PC-3 (cell line): Measurements from ENCODE around the gene GATA2. TPM values are rescaled to one million over a fixed set of nuclear protein-coding genes. Genes with fewer than 3 reads are reported as not detected.

Source experiments
- ATAC-seq: fragments of 200-7000 bp; cut with Tn5 transposase; 2 replicates; pipeline ENCODE4 v1.9.1; 2020; ENCODE audit warnings: mild to moderate bottlenecking, moderate library complexity
- BruUV-seq: library from RNA; stranded (reverse); fragments of 400-500 nt; replicated peaks from 2 replicates; lab custom pipeline; 2021; lab: Mats Ljungman, UMichigan
- CTCF ChIA-PET: fragments of 300-600 bp; sonication (Branson Sonifier 250); formaldehyde crosslinking; loops from one replicate; lab custom pipeline; 2022; ENCODE audit warnings: antibody characterized with exemption; lab: Charles Lee
- POLR2A ChIA-PET: fragments of 300-600 bp; sonication (Branson Sonifier 250); formaldehyde crosslinking; loops from one replicate; lab custom pipeline; 2022; ENCODE audit warnings: antibody characterized with exemption; ENCODE audit not compliant: unreplicated experiment; lab: Charles Lee
- DNase-seq: peaks from one replicate; pipeline ENCODE4 v3.0.0-alpha.2; 2015
- H2AFZ ChIP-seq: fragments of 300-600 bp; sonication (generic); 2 replicates; pipeline ENCODE4 v1.6.0; 2016; ENCODE audit warnings: antibody characterized with exemption, low read length
- H3F3A ChIP-seq: fragments of 300-600 bp; sonication (generic); one replicate; pipeline ENCODE4 v1.6.0; 2017; ENCODE audit warnings: antibody characterized with exemption, low read length, control low read depth, mild to moderate bottlenecking; ENCODE audit not compliant: unreplicated experiment
- H3K27ac ChIP-seq: fragments of 300-600 bp; sonication (generic); 2 replicates; pipeline ENCODE4 v1.5.1; 2016; ENCODE audit warnings: mild to moderate bottlenecking, low read length
- H3K27me3 ChIP-seq: fragments of 300-600 bp; sonication (generic); 2 replicates; pipeline ENCODE4 v1.6.1; 2016; ENCODE audit warnings: low read length, mixed read lengths
- H3K36me3 ChIP-seq: fragments of 300-600 bp; sonication (generic); 2 replicates; pipeline ENCODE4 v1.6.1; 2016; ENCODE audit warnings: low read depth, mixed run types, low read length, mixed read lengths
- H3K4me1 ChIP-seq: fragments of 300-600 bp; sonication (generic); 2 replicates; pipeline ENCODE4 v1.5.1; 2016; ENCODE audit warnings: low read length; ENCODE audit not compliant: insufficient read depth
- H3K4me2 ChIP-seq: fragments of 300-600 bp; sonication (generic); 2 replicates; pipeline ENCODE4 v1.6.0; 2016; ENCODE audit warnings: low read length
- H3K4me3 ChIP-seq: fragments of 300-600 bp; sonication (generic); 2 replicates; pipeline ENCODE4 v1.5.1; 2016; ENCODE audit warnings: mild to moderate bottlenecking, low read length, mixed read lengths
- H3K79me2 ChIP-seq: fragments of 300-600 bp; sonication (generic); 2 replicates; pipeline ENCODE4 v1.6.1; 2017; ENCODE audit warnings: low read length, mixed read lengths
- H3K9ac ChIP-seq: fragments of 300-600 bp; sonication (generic); 2 replicates; pipeline ENCODE4 v1.6.0; 2016; ENCODE audit warnings: mild to moderate bottlenecking, low read length
- H3K9me2 ChIP-seq: fragments of 300-600 bp; sonication (generic); replicated peaks from 2 replicates; pipeline ENCODE4 v1.6.1; 2016; ENCODE audit warnings: mixed run types, low read length, mixed read lengths
- H3K9me3 ChIP-seq: fragments of 300-600 bp; sonication (generic); 2 replicates; pipeline ENCODE4 v1.6.1; 2016; ENCODE audit warnings: low read length, mixed read lengths
- H4K20me1 ChIP-seq: fragments of 300-600 bp; sonication (generic); 2 replicates; pipeline ENCODE4 v1.6.1; 2016; ENCODE audit warnings: low read length, mixed read lengths
- CTCF ChIP-seq: fragments of 300-600 bp; sonication (generic); conservative IDR thresholded peaks from 2 replicates; pipeline ENCODE4 v1.5.1; 2017; ENCODE audit warnings: antibody characterized with exemption, low read depth, mild to moderate bottlenecking, low read length
- EZH2 ChIP-seq: fragments of 300-600 bp; sonication (generic); IDR thresholded peaks from one replicate; pipeline ENCODE4 v1.6.1; 2017; ENCODE audit warnings: antibody characterized with exemption, mild to moderate bottlenecking, low read length; ENCODE audit not compliant: unreplicated experiment
- EZH2phosphoT487 ChIP-seq: fragments of 300-600 bp; sonication (generic); IDR thresholded peaks from 2 replicates; pipeline ENCODE4 v1.6.1; 2018; ENCODE audit warnings: mild to moderate bottlenecking, antibody characterized with exemption, low read length, borderline replicate concordance
- intact Hi-C: fragments of 100-400 bp; cut with micrococcal nuclease; formaldehyde crosslinking; loops from 2 replicates; pipeline ENCODE4 v1.9.0; 2023
- total RNA-seq: library from RNA; depleted of rRNA; stranded (reverse); fragments of >200 nt; gene quantifications from 2 replicates; pipeline ENCODE4 v1.2.3, GENCODE V29; 2014

The GATA2 gene
- total RNA-seq, 1 experiment from 2014 or later, result 32.4 TPM

GRCh38 chr3:128463354-128463753 is 29.6 kb downstream of the GATA2 start:
- DNase-seq (no peak), ATAC-seq (no peak)
- H4K20me1 ChIP-seq, result no peaks in the 10 kb centered on the region
- intact Hi-C loops, result no loop called here
- no peaks in the 10 kb centered on the region for H3K4me1 ChIP-seq
- H2AFZ ChIP-seq, result no peak overlapping the region
- H3K27ac ChIP-seq, result no peak overlapping the region
- TF ChIP-seq CTCF, result no peak
- no peak for TF ChIP-seq EZH2phosphoT487
- no peak for TF ChIP-seq EZH2
- H3K4me3 ChIP-seq, result no peak overlapping the region
- no peaks in the 10 kb centered on the region for H3K36me3 ChIP-seq
- POLR2A ChIA-PET, result no interaction called here
- H3K9me2 ChIP-seq, result no peaks in the 10 kb centered on the region
- no TSS peak for BruUV-seq
- H3K79me2 ChIP-seq, result no peaks in the 10 kb centered on the region
- H3K9me3 ChIP-seq, result no peaks in the 10 kb centered on the region
- H3K4me2 ChIP-seq, result no peak overlapping the region
- H3K9ac ChIP-seq, result no peak overlapping the region
- H3K27me3 ChIP-seq, result no peaks in the 10 kb centered on the region
- H3F3A ChIP-seq, result no peaks in the 10 kb centered on the region
- CTCF ChIA-PET, result no interaction called here

DNA sequence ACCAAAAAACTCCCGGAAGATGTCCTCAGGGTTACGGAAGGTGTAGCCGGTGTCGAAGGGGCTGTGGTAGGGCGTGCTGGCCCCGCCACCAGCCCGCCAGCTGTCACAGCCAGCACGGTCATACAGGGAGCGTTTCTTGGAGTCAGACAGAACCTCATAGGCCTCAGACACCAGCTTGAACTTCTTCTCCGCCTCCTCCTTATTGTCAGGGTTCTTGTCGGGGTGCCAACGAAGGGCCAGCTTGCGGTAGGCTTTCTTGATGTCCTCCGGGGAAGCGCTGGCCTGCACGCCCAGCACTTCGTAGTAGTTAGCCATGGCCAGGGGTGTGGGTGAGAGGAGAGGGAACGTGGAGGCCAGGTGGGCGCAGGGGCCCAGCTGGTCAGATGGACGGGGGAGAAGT is 30.1 kb downstream of the GATA2 start:
- CTCF ChIA-PET, result no interaction called here
- H3K9me2 ChIP-seq, result no peaks in the 10 kb centered on the region
- H2AFZ ChIP-seq, result no peak overlapping the region
- no peak overlapping the region for H3K9ac ChIP-seq
- no peak overlapping the region for H3K4me2 ChIP-seq
- H3K36me3 ChIP-seq, result no peaks in the 10 kb centered on the region
- H3F3A ChIP-seq, result no peaks in the 10 kb centered on the region
- H3K27ac ChIP-seq, result no peak overlapping the region
- no peaks in the 10 kb centered on the region for H3K9me3 ChIP-seq
- POLR2A ChIA-PET, result no interaction called here
- H4K20me1 ChIP-seq, result no peaks in the 10 kb centered on the region
- no peaks in the 10 kb centered on the region for H3K79me2 ChIP-seq
- no peaks in the 10 kb centered on the region for H3K27me3 ChIP-seq
- H3K4me3 ChIP-seq, result no peak overlapping the region
- ATAC-seq, result no peak
- H3K4me1 ChIP-seq, result no peaks in the 10 kb centered on the region
- BruUV-seq, result no TSS peak
- no peak for DNase-seq
- intact Hi-C loops, result no loop called here
- no peak for TF ChIP-seq EZH2phosphoT487

DNA sequence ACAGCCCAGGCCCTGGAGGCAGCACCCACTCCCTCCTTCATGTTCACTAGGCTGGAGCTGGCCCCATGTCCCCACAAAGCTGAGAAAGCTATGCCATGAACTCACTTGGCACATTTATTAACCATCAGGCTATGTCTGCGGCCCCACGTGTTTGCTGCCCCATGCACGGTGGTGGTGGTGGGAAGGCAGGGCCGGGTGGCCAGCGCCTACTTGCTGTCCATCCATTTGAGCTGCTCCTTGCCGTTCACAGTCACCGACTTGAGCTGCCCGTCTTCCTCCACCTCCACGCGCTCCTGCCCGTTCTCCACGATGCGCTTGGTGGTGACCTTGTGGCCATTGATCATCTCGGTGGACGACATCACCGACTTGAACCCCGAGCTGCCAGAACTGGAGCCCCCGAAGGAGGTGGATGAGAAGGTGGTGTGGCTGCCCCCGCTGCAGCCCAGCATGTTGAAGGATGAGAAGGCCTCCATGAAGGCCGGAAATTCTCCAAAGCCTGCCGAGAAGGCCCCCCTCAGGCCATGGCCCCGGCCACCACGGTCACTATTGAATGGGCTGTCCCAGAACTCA is 30.6 kb downstream of the GATA2 start:
- Histone ChIP-seq H3K4me2 (no peak overlapping the region), H3K9me3 (no peaks in the 10 kb centered on the region), H4K20me1 (no peaks in the 10 kb centered on the region), H2AFZ (no peak overlapping the region), H3F3A (no peaks in the 10 kb centered on the region), H3K4me3 (no peak overlapping the region), H3K27me3 (no peaks in the 10 kb centered on the region), H3K27ac (no peak overlapping the region), H3K36me3 (no peaks in the 10 kb centered on the region), H3K9me2 (no peaks in the 10 kb centered on the region), H3K79me2 (no peaks in the 10 kb centered on the region), H3K9ac (no peak overlapping the region), H3K4me1 (no peaks in the 10 kb centered on the region)
- ChIA-PET POLR2A (no interaction called here), CTCF (interaction anchor here (0.6 kb wide), 1 partner anchor 340 kb away, joined by 3 read pairs; no protein-coding TSS in a partner anchor)
- BruUV-seq, result no TSS peak
- no peak for TF ChIP-seq CTCF
- TF ChIP-seq EZH2, result no peak
- no peak for TF ChIP-seq EZH2phosphoT487
- intact Hi-C loops, result no loop called here
- no peak for DNase-seq
- no peak for ATAC-seq
